ENCODE data around the gene TYSND1. TPM values are rescaled to one million over a fixed set of nuclear protein-coding genes. Genes with fewer than 3 reads are reported as not detected.
"Not testable (repeated sequence)": the region's sequence is repeated elsewhere in the genome, so short reads cannot be mapped to it uniquely, and the experiment has no call there.

TYSND1 gene
- total RNA-seq, 1 donor from 2014 or later = 21.7 TPM

GRCh38 chr10:70166394-70166793, 19.9 kb upstream of the TYSND1 start:
- no peak for DNase-seq (ENCODE audit: low read depth)
- TF ChIP-seq CTCF (conservative IDR thresholded peaks at IDR 0.05; ENCODE audit: low read depth, low read length) = no peak

GRCh38 chr10:70164163-70164562, 17.7 kb upstream of the TYSND1 start:
- no peak for DNase-seq (ENCODE audit: low read depth)
- no peak for TF ChIP-seq CTCF (conservative IDR thresholded peaks at IDR 0.05; ENCODE audit: low read depth, low read length)
- H3K4me3 ChIP-seq (ENCODE audit: low read depth, low read length) = no peak overlapping the region

More at GRCh38 chr10:70166394-70166793, 19.9 kb upstream of the TYSND1 start:
- H3K4me3 ChIP-seq (ENCODE audit: low read depth, low read length) = no peak overlapping the region

- DNase-seq (ENCODE audit: low read depth) = no peak
- H3K4me3 ChIP-seq (ENCODE audit: low read depth, low read length) = no peak overlapping the region
- no peak for TF ChIP-seq CTCF (conservative IDR thresholded peaks at IDR 0.05; ENCODE audit: low read depth, low read length)
These were observed 16.9 kb upstream of the TYSND1 start for GRCh38 chr10:70163448-70163847.

GRCh38 chr10:70162892-70163201, 16.3 kb upstream of the TYSND1 start:
- no peak for TF ChIP-seq CTCF (conservative IDR thresholded peaks at IDR 0.05; ENCODE audit: low read depth, low read length)
- DNase-seq (ENCODE audit: low read depth) = no peak
- no peak overlapping the region for H3K4me3 ChIP-seq (ENCODE audit: low read depth, low read length)

- no peak overlapping the region for H3K4me3 ChIP-seq (ENCODE audit: low read depth, low read length)
- peak; percentile 11 for TF ChIP-seq CTCF (conservative IDR thresholded peaks at IDR 0.05; ENCODE audit: low read depth, low read length)
- DNase-seq (ENCODE audit: low read depth) = no peak
These were observed 15.8 kb upstream of the TYSND1 start for GRCh38 chr10:70162151-70162891.

- H3K4me3 ChIP-seq (ENCODE audit: low read depth, low read length) = no peak overlapping the region
- DNase-seq (ENCODE audit: low read depth) = no peak
These were observed 14.3 kb upstream of the TYSND1 start for GRCh38 chr10:70160798-70161197.

GRCh38 chr10:70159366-70159765, 12.9 kb upstream of the TYSND1 start:
- not testable (repeated sequence) for DNase-seq (ENCODE audit: low read depth); H3K4me3 ChIP-seq (ENCODE audit: low read depth, low read length)

More at GRCh38 chr10:70160798-70161197, 14.3 kb upstream of the TYSND1 start:
- no peak for TF ChIP-seq CTCF (conservative IDR thresholded peaks at IDR 0.05; ENCODE audit: low read depth, low read length)
